ENCODE data around the gene AREL1. TPM values are rescaled to one million over a fixed set of nuclear protein-coding genes. Genes with fewer than 3 reads are reported as not detected.

The AREL1 gene
- total RNA-seq, 1 donor from 2014 or later = 55.1 TPM

DNA sequence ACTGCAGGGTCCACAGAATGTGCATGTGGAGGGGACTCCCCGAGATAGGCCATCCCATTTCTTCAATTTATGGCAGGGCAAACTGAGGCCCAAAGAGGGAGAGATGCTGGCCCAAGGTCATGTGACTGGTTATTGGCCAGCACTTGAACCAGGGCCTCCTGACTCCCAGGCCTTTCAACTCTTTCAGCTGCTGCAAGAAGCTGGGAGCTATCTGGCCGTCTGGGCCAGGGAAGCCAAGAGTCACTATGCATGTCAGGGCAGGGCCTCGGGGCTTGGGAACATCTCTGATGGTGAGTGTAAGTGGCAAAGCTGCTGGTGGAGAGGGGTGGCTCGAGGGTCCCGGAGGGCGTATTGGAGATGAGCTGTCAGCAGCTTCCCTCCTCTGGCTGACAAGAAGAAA lies 91.3 kb downstream of the AREL1 start:
- DNase-seq (ENCODE audit: low spot score, unreplicated experiment) = no peak
- TF ChIP-seq, protein P1, sequence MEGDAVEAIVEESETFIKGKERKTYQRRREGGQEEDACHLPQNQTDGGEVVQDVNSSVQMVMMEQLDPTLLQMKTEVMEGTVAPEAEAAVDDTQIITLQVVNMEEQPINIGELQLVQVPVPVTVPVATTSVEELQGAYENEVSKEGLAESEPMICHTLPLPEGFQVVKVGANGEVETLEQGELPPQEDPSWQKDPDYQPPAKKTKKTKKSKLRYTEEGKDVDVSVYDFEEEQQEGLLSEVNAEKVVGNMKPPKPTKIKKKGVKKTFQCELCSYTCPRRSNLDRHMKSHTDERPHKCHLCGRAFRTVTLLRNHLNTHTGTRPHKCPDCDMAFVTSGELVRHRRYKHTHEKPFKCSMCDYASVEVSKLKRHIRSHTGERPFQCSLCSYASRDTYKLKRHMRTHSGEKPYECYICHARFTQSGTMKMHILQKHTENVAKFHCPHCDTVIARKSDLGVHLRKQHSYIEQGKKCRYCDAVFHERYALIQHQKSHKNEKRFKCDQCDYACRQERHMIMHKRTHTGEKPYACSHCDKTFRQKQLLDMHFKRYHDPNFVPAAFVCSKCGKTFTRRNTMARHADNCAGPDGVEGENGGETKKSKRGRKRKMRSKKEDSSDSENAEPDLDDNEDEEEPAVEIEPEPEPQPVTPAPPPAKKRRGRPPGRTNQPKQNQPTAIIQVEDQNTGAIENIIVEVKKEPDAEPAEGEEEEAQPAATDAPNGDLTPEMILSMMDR (IDR thresholded peaks at IDR 0.05; ENCODE audit: unreplicated experiment) = no peak
- Mint-ChIP-seq H3K4me3 (ENCODE audit: low read depth) (no peak overlapping the region), H3K4me1 (ENCODE audit: low read depth) (peaks cover 22% of the 10 kb centered on the region), H3K36me3 (ENCODE audit: insufficient read depth) (no peaks in the 10 kb centered on the region), H3K27me3 (peaks cover 23% of the 10 kb centered on the region), H3K9me3 (ENCODE audit: low read depth) (no peaks in the 10 kb centered on the region), H3K27ac (no peak overlapping the region)

DNA sequence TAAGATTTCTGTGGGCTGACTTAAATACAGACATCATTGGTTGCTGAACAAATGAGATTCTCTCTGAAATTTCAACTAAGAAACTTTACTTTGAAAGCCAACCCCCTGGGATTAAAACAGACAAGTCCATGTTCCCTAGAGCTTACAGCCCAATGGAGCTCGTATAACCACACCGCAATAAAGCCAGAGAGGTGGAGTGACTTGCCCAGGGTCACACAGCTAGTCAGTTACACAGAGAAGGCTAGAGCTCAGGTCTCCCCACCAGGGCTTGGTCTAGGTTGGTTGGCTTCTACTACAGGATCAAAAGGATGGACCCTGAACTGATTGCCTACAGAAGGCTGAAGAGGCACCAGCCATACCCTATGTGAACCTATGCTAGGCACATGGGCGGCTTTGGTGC lies 92.0 kb downstream of the AREL1 start:
- H3K27me3 Mint-ChIP-seq = peaks cover 29% of the 10 kb centered on the region
- TF ChIP-seq, protein P1 (IDR thresholded peaks at IDR 0.05; ENCODE audit: unreplicated experiment) = no peak
- H3K27ac Mint-ChIP-seq = no peak overlapping the region
- no peaks in the 10 kb centered on the region for H3K36me3 Mint-ChIP-seq (ENCODE audit: insufficient read depth)
- no peaks in the 10 kb centered on the region for H3K9me3 Mint-ChIP-seq (ENCODE audit: low read depth)
- no peak overlapping the region for H3K4me3 Mint-ChIP-seq (ENCODE audit: low read depth)
- peaks cover 25% of the 10 kb centered on the region for H3K4me1 Mint-ChIP-seq (ENCODE audit: low read depth)
- no peak for DNase-seq (ENCODE audit: low spot score, unreplicated experiment)

DNA sequence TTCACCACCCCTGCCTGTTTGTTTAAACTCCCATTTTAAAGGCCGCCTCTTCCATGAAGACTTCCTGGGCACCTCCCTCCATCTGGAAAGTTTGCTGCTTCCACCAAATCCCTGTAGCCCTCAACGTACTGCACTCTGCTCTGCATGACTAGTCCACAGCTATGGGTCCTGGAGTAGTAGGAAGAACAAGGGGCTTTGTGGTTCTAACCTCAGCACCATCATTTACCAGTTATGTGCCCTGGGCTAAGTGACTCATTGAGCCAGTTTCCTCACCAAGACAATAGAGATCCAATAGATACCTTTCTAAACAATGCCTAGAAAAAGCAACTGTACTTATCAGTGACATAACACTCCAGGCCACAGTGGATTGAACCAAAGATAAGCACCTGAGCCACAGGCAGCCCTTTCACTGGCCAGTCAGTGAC lies 92.4 kb downstream of the AREL1 start:
- TF ChIP-seq, protein P1 (IDR thresholded peaks at IDR 0.05; ENCODE audit: unreplicated experiment) = no peak
- no peak for DNase-seq (ENCODE audit: low spot score, unreplicated experiment)
- no peak overlapping the region for H3K4me3 Mint-ChIP-seq (ENCODE audit: low read depth)
- H3K27ac Mint-ChIP-seq = no peak overlapping the region
- H3K27me3 Mint-ChIP-seq = peaks cover 33% of the 10 kb centered on the region
- H3K36me3 Mint-ChIP-seq (ENCODE audit: insufficient read depth) = no peaks in the 10 kb centered on the region
- H3K9me3 Mint-ChIP-seq (ENCODE audit: low read depth) = no peaks in the 10 kb centered on the region
- H3K4me1 Mint-ChIP-seq (ENCODE audit: low read depth) = peaks cover 25% of the 10 kb centered on the region

DNA sequence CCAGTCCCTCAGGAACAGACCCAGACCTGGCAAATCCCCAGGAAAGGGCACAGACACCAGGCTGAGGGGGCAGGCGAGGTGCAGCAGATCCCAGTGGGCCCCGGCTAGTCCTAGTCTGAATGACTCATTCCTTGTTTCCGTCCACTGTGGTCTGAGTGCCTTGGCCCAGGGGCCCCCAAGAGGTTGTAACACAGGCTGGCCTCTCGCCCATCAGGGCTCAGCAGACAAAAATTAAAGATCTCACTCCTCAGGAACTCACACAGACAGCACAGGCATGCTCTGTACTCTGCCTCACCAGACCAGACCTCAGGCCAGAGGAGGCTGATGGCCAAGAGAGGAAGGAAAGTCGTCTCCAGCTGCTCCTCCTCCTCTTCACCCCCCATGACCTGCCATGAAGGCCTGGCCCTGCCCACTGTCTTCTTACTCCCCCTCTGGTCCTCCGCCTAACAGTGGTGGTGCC lies 93.2 kb downstream of the AREL1 start:
- peaks cover 41% of the 10 kb centered on the region for H3K27me3 Mint-ChIP-seq
- peaks cover 25% of the 10 kb centered on the region for H3K4me1 Mint-ChIP-seq (ENCODE audit: low read depth)
- no peak overlapping the region for H3K4me3 Mint-ChIP-seq (ENCODE audit: low read depth)
- TF ChIP-seq, protein P1 (IDR thresholded peaks at IDR 0.05; ENCODE audit: unreplicated experiment) = no peak
- H3K36me3 Mint-ChIP-seq (ENCODE audit: insufficient read depth) = no peaks in the 10 kb centered on the region
- no peaks in the 10 kb centered on the region for H3K9me3 Mint-ChIP-seq (ENCODE audit: low read depth)
- no peak for DNase-seq (ENCODE audit: low spot score, unreplicated experiment)
- no peak overlapping the region for H3K27ac Mint-ChIP-seq

DNA sequence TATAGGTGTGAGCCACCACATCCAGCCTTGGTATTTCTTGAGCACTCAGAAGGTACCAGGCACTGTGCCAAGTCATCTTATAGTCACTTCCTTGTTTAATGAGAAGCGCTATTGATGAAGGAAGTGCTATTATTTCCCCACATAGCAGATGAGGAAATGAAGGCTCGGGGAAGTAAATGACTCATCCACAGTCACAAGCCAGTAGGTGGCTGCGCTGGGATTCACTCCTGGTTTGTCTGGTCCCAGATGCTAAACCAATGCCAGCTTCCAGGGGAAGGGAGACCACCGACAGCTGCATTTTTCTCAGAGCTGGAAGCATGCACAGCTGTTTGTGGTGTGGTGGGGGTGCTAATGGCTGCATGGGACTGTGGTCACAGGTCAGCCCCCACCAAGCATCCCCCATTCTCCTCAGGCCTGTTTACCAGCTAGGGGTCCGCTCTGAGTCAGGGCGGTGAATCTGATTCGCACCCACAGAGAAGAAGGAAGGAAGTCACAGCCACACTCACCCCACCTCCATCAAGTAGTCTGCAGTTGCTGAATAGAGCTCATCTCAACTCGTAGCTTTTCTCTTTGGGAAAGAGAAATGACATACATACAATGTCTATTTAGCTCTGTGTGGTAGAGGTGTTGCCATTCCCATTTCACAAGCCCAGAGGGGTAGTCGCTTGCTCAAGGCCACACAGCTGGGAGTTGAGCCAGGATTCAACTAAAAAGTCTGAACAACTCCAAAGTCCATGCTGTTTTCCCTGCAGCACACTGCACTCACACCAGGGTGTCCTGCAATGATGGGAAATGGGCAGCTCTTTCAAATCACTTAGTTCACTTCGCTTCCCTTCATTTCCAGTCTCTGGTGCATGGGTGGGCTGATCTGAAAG lies 94.6 kb downstream of the AREL1 start:
- TF ChIP-seq, protein P1 (IDR thresholded peaks at IDR 0.05; ENCODE audit: unreplicated experiment) = no peak
- H3K4me1 Mint-ChIP-seq (ENCODE audit: low read depth) = peaks cover 28% of the 10 kb centered on the region
- no peaks in the 10 kb centered on the region for H3K9me3 Mint-ChIP-seq (ENCODE audit: low read depth)
- no peaks in the 10 kb centered on the region for H3K36me3 Mint-ChIP-seq (ENCODE audit: insufficient read depth)
- no peak for DNase-seq (ENCODE audit: low spot score, unreplicated experiment)
- H3K4me3 Mint-ChIP-seq (ENCODE audit: low read depth) = no peak overlapping the region
- no peak overlapping the region for H3K27ac Mint-ChIP-seq
- H3K27me3 Mint-ChIP-seq = peaks cover 49% of the 10 kb centered on the region
